ENCODE measurements around the gene PLD2. TPM values are rescaled to one million over a fixed set of nuclear protein-coding genes. Genes with fewer than 3 reads are reported as not detected.

Gene PLD2
- total and polyA plus RNA-seq, 9 of the 15 experiments (the other 6 are each of a cell fraction or from before 2014, with no cell fraction given) = 0.20 to 7.5 (median 3.3) TPM

DNA sequence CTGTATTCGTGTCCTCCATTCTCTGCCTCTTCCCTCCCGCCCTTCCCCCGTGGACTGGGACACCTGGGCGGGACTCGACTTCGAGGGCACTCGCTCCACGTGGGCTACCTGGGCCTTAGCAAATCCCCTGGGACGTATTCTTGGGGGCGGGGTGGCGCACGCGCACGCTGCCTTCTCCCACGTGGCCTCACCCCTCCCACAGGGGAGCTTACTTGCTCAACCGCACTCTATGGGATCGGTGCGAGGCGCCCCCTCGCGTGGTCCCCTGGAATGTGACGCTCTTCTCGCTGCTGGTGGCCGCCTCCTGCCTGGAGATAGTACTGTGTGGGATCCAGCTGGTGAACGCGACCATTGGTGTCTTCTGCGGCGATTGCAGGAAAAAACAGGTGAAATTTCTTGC lies 24.3 kb upstream of the PLD2 start (continued):
- TF ChIP-seq SMARCC2 (IDR thresholded peaks at IDR 0.05; ENCODE audit: low read depth) (no peak), KHSRP (IDR thresholded peaks at IDR 0.05) (no peak), STAT5B (CRISPR knock-in tag; IDR thresholded peaks at IDR 0.05) (no peak), MCM7 (IDR thresholded peaks at IDR 0.05) (no peak), RBM22 (IDR thresholded peaks at IDR 0.05; ENCODE audit: low read depth, low read length, poor library complexity, severe bottlenecking) (no peak), PTRF (tag; IDR thresholded peaks at IDR 0.05) (no peak), CBFA2T3 (IDR thresholded peaks at IDR 0.05) (no peak), DPF2 (IDR thresholded peaks at IDR 0.05) (no peak), GABPA (tag; conservative IDR thresholded peaks at IDR 0.05; ENCODE audit: low read depth) (no peak), ATF1 (CRISPR knock-in tag; IDR thresholded peaks at IDR 0.05) (no peak), ATF1 (tag; IDR thresholded peaks at IDR 0.05) (no peak), ARHGAP35 (IDR thresholded peaks at IDR 0.05; ENCODE audit: partially characterized antibody) (no peak), U2AF2 (optimal IDR thresholded peaks at IDR 0.05; ENCODE audit: low read depth, low read length) (no peak), NELFE (IDR thresholded peaks at IDR 0.05; ENCODE audit: insufficient read depth, insufficient read length) (no peak), PHB2 (IDR thresholded peaks at IDR 0.05; ENCODE audit: low read depth) (no peak), ZNF780A (CRISPR knock-in tag; IDR thresholded peaks at IDR 0.05) (no peak), FUS (optimal IDR thresholded peaks at IDR 0.05; ENCODE audit: low read depth, low read length) (no peak), SLC30A9 (CRISPR knock-in tag; IDR thresholded peaks at IDR 0.05) (no peak), BMI1 (IDR thresholded peaks at IDR 0.05; ENCODE audit: low read length) (no peak), MED1 (CRISPR knock-in tag; IDR thresholded peaks at IDR 0.05; ENCODE audit: borderline replicate concordance) (no peak), ARNT (IDR thresholded peaks at IDR 0.05) (no peak), TOE1 (IDR thresholded peaks at IDR 0.05; ENCODE audit: borderline replicate concordance) (no peak), TOE1 (CRISPR knock-in tag; IDR thresholded peaks at IDR 0.05; ENCODE audit: borderline replicate concordance, low read depth) (no peak)
- TF ChIP-seq, protein P1, sequence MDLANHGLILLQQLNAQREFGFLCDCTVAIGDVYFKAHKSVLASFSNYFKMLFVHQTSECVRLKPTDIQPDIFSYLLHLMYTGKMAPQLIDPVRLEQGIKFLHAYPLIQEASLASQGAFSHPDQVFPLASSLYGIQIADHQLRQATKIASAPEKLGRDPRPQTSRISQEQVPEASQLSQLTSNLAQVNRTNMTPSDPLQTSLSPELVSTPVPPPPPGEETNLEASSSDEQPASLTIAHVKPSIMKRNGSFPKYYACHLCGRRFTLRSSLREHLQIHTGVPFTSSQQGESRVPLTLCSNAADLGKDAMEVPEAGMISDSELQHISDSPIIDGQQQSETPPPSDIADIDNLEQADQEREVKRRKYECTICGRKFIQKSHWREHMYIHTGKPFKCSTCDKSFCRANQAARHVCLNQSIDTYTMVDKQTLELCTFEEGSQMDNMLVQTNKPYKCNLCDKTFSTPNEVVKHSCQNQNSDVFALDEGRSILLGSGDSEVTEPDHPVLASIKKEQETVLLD (IDR thresholded peaks at IDR 0.05) = no peak; the same call in 1 of the 2 replicates
- TF ChIP-seq, protein P2, sequence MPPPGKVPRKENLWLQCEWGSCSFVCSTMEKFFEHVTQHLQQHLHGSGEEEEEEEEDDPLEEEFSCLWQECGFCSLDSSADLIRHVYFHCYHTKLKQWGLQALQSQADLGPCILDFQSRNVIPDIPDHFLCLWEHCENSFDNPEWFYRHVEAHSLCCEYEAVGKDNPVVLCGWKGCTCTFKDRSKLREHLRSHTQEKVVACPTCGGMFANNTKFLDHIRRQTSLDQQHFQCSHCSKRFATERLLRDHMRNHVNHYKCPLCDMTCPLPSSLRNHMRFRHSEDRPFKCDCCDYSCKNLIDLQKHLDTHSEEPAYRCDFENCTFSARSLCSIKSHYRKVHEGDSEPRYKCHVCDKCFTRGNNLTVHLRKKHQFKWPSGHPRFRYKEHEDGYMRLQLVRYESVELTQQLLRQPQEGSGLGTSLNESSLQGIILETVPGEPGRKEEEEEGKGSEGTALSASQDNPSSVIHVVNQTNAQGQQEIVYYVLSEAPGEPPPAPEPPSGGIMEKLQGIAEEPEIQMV (tag; conservative IDR thresholded peaks at IDR 0.05; ENCODE audit: low read depth) = no peak
- TF ChIP-seq, protein P3, sequence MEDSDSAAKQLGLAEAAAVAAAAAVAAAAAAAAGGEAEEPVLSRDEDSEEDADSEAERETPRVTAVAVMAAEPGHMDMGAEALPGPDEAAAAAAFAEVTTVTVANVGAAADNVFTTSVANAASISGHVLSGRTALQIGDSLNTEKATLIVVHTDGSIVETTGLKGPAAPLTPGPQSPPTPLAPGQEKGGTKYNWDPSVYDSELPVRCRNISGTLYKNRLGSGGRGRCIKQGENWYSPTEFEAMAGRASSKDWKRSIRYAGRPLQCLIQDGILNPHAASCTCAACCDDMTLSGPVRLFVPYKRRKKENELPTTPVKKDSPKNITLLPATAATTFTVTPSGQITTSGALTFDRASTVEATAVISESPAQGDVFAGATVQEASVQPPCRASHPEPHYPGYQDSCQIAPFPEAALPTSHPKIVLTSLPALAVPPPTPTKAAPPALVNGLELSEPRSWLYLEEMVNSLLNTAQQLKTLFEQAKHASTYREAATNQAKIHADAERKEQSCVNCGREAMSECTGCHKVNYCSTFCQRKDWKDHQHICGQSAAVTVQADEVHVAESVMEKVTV (CRISPR knock-in tag; IDR thresholded peaks at IDR 0.05) = no peak
- TF ChIP-seq, protein P4, sequence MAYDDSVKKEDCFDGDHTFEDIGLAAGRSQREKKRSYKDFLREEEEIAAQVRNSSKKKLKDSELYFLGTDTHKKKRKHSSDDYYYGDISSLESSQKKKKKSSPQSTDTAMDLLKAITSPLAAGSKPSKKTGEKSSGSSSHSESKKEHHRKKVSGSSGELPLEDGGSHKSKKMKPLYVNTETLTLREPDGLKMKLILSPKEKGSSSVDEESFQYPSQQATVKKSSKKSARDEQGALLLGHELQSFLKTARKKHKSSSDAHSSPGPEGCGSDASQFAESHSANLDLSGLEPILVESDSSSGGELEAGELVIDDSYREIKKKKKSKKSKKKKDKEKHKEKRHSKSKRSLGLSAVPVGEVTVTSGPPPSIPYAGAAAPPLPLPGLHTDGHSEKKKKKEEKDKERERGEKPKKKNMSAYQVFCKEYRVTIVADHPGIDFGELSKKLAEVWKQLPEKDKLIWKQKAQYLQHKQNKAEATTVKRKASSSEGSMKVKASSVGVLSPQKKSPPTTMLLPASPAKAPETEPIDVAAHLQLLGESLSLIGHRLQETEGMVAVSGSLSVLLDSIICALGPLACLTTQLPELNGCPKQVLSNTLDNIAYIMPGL (CRISPR knock-in tag; IDR thresholded peaks at IDR 0.05) = no peak
